Hepatocyte (in vitro differentiated cells): ENCODE data around the gene PTPRZ1.

Source experiments
- EZH2 ChIP-seq: fragments of 200-600 bp; sonication (generic); IDR thresholded peaks from 2 replicates; pipeline ENCODE4 v1.6.1; 2016; ENCODE audit warnings: antibody characterized with exemption, mild to moderate bottlenecking, borderline replicate concordance
- EZH2phosphoT487 ChIP-seq: fragments of 200-600 bp; sonication (generic); IDR thresholded peaks from one replicate; pipeline ENCODE4 v1.6.1; 2018; ENCODE audit warnings: antibody characterized with exemption, mild to moderate bottlenecking, low read depth, moderate library complexity; ENCODE audit not compliant: unreplicated experiment, severe bottlenecking
- TF ChIP-seq, protein P1 (sequence below): fragments of 200-600 bp; sonication (generic); IDR thresholded peaks from 2 replicates; pipeline ENCODE4 v1.5.1; 2016; ENCODE audit warnings: antibody characterized with exemption, mild to moderate bottlenecking; ENCODE audit not compliant: poor library complexity

DNA sequence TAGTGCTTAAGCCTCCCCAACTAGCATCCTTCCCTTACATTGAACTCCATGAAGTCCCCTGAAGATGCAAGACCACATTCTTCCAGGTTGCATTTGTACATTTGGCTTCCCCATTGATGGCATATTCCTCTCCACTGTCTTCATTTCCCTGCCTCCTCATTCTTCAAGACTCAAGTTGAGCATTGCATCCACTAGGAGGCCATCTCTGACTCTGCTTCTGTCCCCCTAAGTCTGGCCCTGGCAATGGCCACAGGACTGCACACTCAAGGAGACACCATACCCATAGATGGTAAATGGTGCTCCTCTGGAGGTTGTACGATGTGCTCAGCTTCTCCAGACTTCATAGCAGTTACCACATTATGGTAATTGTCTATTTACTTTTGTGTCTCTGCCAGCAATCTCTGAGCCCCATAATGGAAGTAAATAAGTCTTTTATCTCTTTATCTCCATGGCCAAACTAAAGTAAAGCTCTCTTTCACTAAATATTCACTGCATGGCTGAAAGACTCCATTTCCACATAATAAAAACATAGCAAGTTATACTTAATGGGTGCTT is 112.6 kb downstream of the PTPRZ1 start:
- TF ChIP-seq EZH2phosphoT487 (no peak), EZH2 (no peak)
- TF ChIP-seq, protein P1, sequence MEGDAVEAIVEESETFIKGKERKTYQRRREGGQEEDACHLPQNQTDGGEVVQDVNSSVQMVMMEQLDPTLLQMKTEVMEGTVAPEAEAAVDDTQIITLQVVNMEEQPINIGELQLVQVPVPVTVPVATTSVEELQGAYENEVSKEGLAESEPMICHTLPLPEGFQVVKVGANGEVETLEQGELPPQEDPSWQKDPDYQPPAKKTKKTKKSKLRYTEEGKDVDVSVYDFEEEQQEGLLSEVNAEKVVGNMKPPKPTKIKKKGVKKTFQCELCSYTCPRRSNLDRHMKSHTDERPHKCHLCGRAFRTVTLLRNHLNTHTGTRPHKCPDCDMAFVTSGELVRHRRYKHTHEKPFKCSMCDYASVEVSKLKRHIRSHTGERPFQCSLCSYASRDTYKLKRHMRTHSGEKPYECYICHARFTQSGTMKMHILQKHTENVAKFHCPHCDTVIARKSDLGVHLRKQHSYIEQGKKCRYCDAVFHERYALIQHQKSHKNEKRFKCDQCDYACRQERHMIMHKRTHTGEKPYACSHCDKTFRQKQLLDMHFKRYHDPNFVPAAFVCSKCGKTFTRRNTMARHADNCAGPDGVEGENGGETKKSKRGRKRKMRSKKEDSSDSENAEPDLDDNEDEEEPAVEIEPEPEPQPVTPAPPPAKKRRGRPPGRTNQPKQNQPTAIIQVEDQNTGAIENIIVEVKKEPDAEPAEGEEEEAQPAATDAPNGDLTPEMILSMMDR, result no peak
